C4-2B (cell line): ENCODE results near the gene GTF2H4.

Experiments
- ZFX ChIP-seq: fragments of 450-650 bp; IDR thresholded peaks from 2 replicates; pipeline ENCODE4 v1.6.1; 2017
- TF ChIP-seq, protein P1 (sequence below): fragments of 450-650 bp; conservative IDR thresholded peaks from 2 replicates; pipeline ENCODE4 v1.5.1; 2017; ENCODE audit warnings: mild to moderate bottlenecking

DNA sequence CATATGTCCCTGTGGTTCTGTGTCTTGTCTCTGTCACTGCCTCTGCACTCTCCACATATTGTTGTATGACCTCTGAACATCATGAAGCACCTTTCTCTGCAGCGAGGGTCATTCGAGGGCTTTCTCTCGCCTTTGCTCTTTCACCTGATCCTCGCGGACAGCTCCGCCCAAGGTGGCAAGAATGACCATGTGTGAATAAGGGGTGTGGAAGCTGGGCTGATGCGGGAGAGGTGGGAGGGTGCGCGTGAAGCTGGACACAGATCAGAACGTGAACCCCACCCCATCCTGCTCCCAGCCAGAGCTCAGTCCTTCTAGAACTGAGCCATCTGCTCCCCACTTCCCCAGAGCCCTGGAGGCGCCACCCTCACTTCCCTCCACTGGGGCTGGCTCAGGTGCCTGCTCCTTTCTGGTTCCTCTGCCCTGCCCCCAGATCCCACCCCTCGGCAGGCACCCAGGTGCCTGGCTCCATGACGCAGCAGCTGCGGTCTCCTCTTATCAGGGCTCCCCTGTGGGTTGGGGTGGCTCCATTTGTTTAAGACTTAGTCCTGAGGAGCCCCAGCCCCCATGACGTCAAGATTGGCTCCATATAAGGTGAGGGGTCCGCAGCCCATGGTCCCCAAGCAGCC lies 32.5 kb downstream of the GTF2H4 start, which contains the start of gene MUCL3:
- TF ChIP-seq, protein P1, sequence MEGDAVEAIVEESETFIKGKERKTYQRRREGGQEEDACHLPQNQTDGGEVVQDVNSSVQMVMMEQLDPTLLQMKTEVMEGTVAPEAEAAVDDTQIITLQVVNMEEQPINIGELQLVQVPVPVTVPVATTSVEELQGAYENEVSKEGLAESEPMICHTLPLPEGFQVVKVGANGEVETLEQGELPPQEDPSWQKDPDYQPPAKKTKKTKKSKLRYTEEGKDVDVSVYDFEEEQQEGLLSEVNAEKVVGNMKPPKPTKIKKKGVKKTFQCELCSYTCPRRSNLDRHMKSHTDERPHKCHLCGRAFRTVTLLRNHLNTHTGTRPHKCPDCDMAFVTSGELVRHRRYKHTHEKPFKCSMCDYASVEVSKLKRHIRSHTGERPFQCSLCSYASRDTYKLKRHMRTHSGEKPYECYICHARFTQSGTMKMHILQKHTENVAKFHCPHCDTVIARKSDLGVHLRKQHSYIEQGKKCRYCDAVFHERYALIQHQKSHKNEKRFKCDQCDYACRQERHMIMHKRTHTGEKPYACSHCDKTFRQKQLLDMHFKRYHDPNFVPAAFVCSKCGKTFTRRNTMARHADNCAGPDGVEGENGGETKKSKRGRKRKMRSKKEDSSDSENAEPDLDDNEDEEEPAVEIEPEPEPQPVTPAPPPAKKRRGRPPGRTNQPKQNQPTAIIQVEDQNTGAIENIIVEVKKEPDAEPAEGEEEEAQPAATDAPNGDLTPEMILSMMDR = no peak
- no peak for TF ChIP-seq ZFX
